ENCODE measurements around the gene WDR83. TPM values are rescaled to one million over a fixed set of nuclear protein-coding genes. Genes with fewer than 3 reads are reported as not detected.

The WDR83 gene
- total and polyA plus RNA-seq, 2 donors (not counting 3 experiments of a cell fraction or from before 2014, with no cell fraction given): 10.5 to 11.8 TPM

- no peak for FAIRE-seq
- peaks cover 23% of the 10 kb centered on the region for H3K9me3 ChIP-seq (replicated peaks; ENCODE audit: control insufficient read depth, insufficient read depth, low read length)
Measured at GRCh38 chr19:12629215-12629614, 37.4 kb upstream of the WDR83 start.

More at GRCh38 chr19:12629215-12629614, 37.4 kb upstream of the WDR83 start:
- CTCF ChIA-PET: no interaction called here
- no peaks in the 10 kb centered on the region for H3K27me3 ChIP-seq (ENCODE audit: control insufficient read depth in 2 of 2, insufficient read depth in 2 of 2, low read length in 2 of 2)
- no peaks in the 10 kb centered on the region for H3K4me1 ChIP-seq (ENCODE audit: control insufficient read depth, extremely low read depth, insufficient read depth, low read length)
- H3K4me3 ChIP-seq (replicated peaks in 1 of 3; ENCODE audit: insufficient read depth in 1 of 3, low read depth in 1 of 3, low read length in 3 of 3): no peak overlapping the region
- no peak overlapping the region for H3K9ac ChIP-seq (replicated peaks; ENCODE audit: extremely low read depth, insufficient read depth, low read length)
- POLR2A ChIA-PET: interaction anchor here (0.7 kb wide), 1 partner anchor 933 kb away, joined by 6 read pairs; no protein-coding TSS in a partner anchor
- no TSS peak for BruUV-seq (replicated peaks)
- no peaks in the 10 kb centered on the region for H3K79me2 ChIP-seq (ENCODE audit: control insufficient read depth, insufficient read depth, low read length)
- H3K9me1 ChIP-seq (replicated peaks; ENCODE audit: control insufficient read depth, extremely low read depth, insufficient read depth, low read length): no peaks in the 10 kb centered on the region
- no peak overlapping the region for H3K4me2 ChIP-seq (ENCODE audit: insufficient read depth, low read length)
- dilution Hi-C loops (cut with MboI; ENCODE audit: extremely low pct_ligation_motif_present, low sequenced_read_pairs) (no loop called here), intact Hi-C loops (cut with micrococcal nuclease) (no loop called here)
- no peak overlapping the region for H2AFZ ChIP-seq (ENCODE audit: low read depth, low read length)
- no peaks in the 10 kb centered on the region for H4K20me1 ChIP-seq (replicated peaks; ENCODE audit: control insufficient read depth, extremely low read depth, insufficient read depth, low read length)
- TF ChIP-seq EZH2 (IDR thresholded peaks at IDR 0.05; ENCODE audit: borderline replicate concordance, low read depth, low read length, severe bottlenecking) (no peak), FOS (IDR thresholded peaks at IDR 0.05; ENCODE audit: borderline replicate concordance, insufficient read depth, low read length) (no peak), GATA2 (IDR thresholded peaks at IDR 0.05; ENCODE audit: insufficient read depth, insufficient read length, low read depth, low read length) (no peak), CTCF (IDR thresholded peaks at IDR 0.05; ENCODE audit: extremely low read depth in 1 of 2, insufficient read depth in 1 of 2, low read depth in 1 of 2, low read length in 2 of 2) (no peak), POLR2A (IDR thresholded peaks at IDR 0.05; ENCODE audit: low read depth, low read length) (no peak), JUN (IDR thresholded peaks at IDR 0.05; ENCODE audit: borderline replicate concordance, insufficient read depth, insufficient read length, low read depth) (no peak), MYC (IDR thresholded peaks at IDR 0.05; ENCODE audit: low read depth, low read length) (no peak), MAX (IDR thresholded peaks at IDR 0.05; ENCODE audit: insufficient read depth, insufficient read length) (no peak), POLR2AphosphoS5 (IDR thresholded peaks at IDR 0.05; ENCODE audit: insufficient read depth, low read depth, low read length) (no peak)
- no peak for DNase-seq (ENCODE audit: low read depth, low spot score)
- peaks cover 15 to 22% of the 10 kb centered on the region in 2 experiments for H3K36me3 ChIP-seq (ENCODE audit: control insufficient read depth in 2 of 2, extremely low read depth in 1 of 2, insufficient read depth in 2 of 2, low read length in 2 of 2)
- H3K27ac ChIP-seq (ENCODE audit: insufficient read depth, low read depth, low read length): no peak overlapping the region
